Hepatocyte (in vitro differentiated cells): ENCODE results near the gene ZNF317. TPM values are rescaled to one million over a fixed set of nuclear protein-coding genes. Genes with fewer than 3 reads are reported as not detected.

Experiments used
- DNase-seq: peaks from one replicate; pipeline ENCODE4 v3.0.0-alpha.2; 2016; ENCODE audit warnings: low spot score
- H2AFZ ChIP-seq: fragments of 200-600 bp; sonication (generic); 2 replicates; pipeline ENCODE4 v1.6.0; 2016; ENCODE audit warnings: antibody characterized with exemption, mild to moderate bottlenecking
- H3K27ac ChIP-seq: fragments of 200-600 bp; sonication (generic); 2 replicates; pipeline ENCODE4 v1.5.1; 2016; ENCODE audit warnings: mild to moderate bottlenecking
- H3K27me3 ChIP-seq: fragments of 200-600 bp; sonication (generic); 2 replicates; pipeline ENCODE4 v1.6.1; 2016
- H3K36me3 ChIP-seq: fragments of 200-600 bp; sonication (generic); replicated peaks from 2 replicates; pipeline ENCODE4 v1.5.1; 2016; ENCODE audit warnings: low read depth; ENCODE audit not compliant: insufficient read depth
- H3K4me1 ChIP-seq: fragments of 200-600 bp; sonication (generic); 2 replicates; pipeline ENCODE4 v1.5.1; 2016; ENCODE audit warnings: mild to moderate bottlenecking, moderate library complexity; ENCODE audit not compliant: insufficient read depth
- H3K4me2 ChIP-seq: fragments of 200-600 bp; sonication (generic); 2 replicates; pipeline ENCODE4 v1.6.0; 2016
- H3K4me3 ChIP-seq: fragments of 200-600 bp; sonication (generic); 2 replicates; pipeline ENCODE4 v1.5.1; 2016; ENCODE audit warnings: mild to moderate bottlenecking
- H3K79me2 ChIP-seq: fragments of 200-600 bp; sonication (generic); 2 replicates; pipeline ENCODE4 v1.6.0; 2017; ENCODE audit warnings: mild to moderate bottlenecking
- H3K9me2 ChIP-seq: fragments of 200-600 bp; sonication (generic); replicated peaks from 2 replicates; pipeline ENCODE4 v1.6.0; 2017; ENCODE audit warnings: mild to moderate bottlenecking; ENCODE audit not compliant: insufficient read depth
- H3K9me3 ChIP-seq: fragments of 200-600 bp; sonication (generic); 2 replicates; pipeline ENCODE4 v1.5.1; 2016; ENCODE audit warnings: low read depth, mild to moderate bottlenecking
- H4K20me1 ChIP-seq: fragments of 200-600 bp; sonication (generic); 2 replicates; pipeline ENCODE4 v1.6.0; 2016; ENCODE audit warnings: mild to moderate bottlenecking; ENCODE audit not compliant: insufficient read depth, poor library complexity, severe bottlenecking
- CTCF ChIP-seq: fragments of 200-600 bp; sonication (generic); IDR thresholded peaks from 2 replicates; pipeline ENCODE4 v1.5.1; 2016; ENCODE audit warnings: antibody characterized with exemption, mild to moderate bottlenecking; ENCODE audit not compliant: poor library complexity
- EZH2 ChIP-seq: fragments of 200-600 bp; sonication (generic); IDR thresholded peaks from 2 replicates; pipeline ENCODE4 v1.6.1; 2016; ENCODE audit warnings: antibody characterized with exemption, mild to moderate bottlenecking, borderline replicate concordance
- EZH2phosphoT487 ChIP-seq: fragments of 200-600 bp; sonication (generic); IDR thresholded peaks from one replicate; pipeline ENCODE4 v1.6.1; 2018; ENCODE audit warnings: antibody characterized with exemption, mild to moderate bottlenecking, low read depth, moderate library complexity; ENCODE audit not compliant: unreplicated experiment, severe bottlenecking
- WGBS: methylation state at CpG from one replicate; pipeline ENCODE4 v1.1.6; 2016; ENCODE audit warnings: low lambda C conversion rate; ENCODE audit errors: missing lambda C conversion rate; 5-methylcytosine and 5-hydroxymethylcytosine counted together
- polyA plus RNA-seq: library from polyadenylated mRNA; unstranded; fragments of >200 nt; fragmentation: Nextera tagmentation; extraction: Ambion mirVana; gene quantifications from 2 replicates; pipeline ENCODE4 v1.2.1, GENCODE V29; 2016
- total RNA-seq: library from RNA; depleted of rRNA; stranded (reverse); fragments of >200 nt; gene quantifications from 2 replicates; pipeline ENCODE4 v1.2.3, GENCODE V29; 2014

ZNF317 gene
- total and polyA plus RNA-seq, 2 experiments from 2014 or later, result 14.6 to 27.5 TPM

GRCh38 chr19:9149997-9150396, 9.8 kb downstream of the ZNF317 start:
- DNase-seq, result no peak
- peaks cover 99% of the 10 kb centered on the region for H3K79me2 ChIP-seq
- H3K27me3 ChIP-seq, result no peaks in the 10 kb centered on the region
- WGBS, result 97% methylated on average over 4 of the region's 4 CpGs
- H3K36me3 ChIP-seq, result no peaks in the 10 kb centered on the region
- H2AFZ ChIP-seq, result no peak overlapping the region
- H3K9me3 ChIP-seq, result peaks cover 31% of the 10 kb centered on the region
- H3K9me2 ChIP-seq, result no peaks in the 10 kb centered on the region
- no peak overlapping the region for H3K4me3 ChIP-seq
- H3K4me1 ChIP-seq, result no peaks in the 10 kb centered on the region
- no peak overlapping the region for H3K27ac ChIP-seq
- no peak for TF ChIP-seq EZH2phosphoT487
- no peak for TF ChIP-seq EZH2
- TF ChIP-seq CTCF, result no peak
- H4K20me1 ChIP-seq, result no peaks in the 10 kb centered on the region
- no peak overlapping the region for H3K4me2 ChIP-seq

- TF ChIP-seq CTCF, result no peak
- TF ChIP-seq EZH2phosphoT487, result no peak
- no peak for TF ChIP-seq EZH2
- no peaks in the 10 kb centered on the region for H3K9me2 ChIP-seq
- no peaks in the 10 kb centered on the region for H4K20me1 ChIP-seq
- no peak overlapping the region for H3K4me2 ChIP-seq
- no peak overlapping the region for H3K4me3 ChIP-seq
- H3K79me2 ChIP-seq, result peaks cover 99% of the 10 kb centered on the region
- no peak for DNase-seq
- H3K9me3 ChIP-seq, result peaks cover 24% of the 10 kb centered on the region
- no peaks in the 10 kb centered on the region for H3K27me3 ChIP-seq
- 99% methylated on average over 5 of the region's 5 CpGs for WGBS
- H3K4me1 ChIP-seq, result no peaks in the 10 kb centered on the region
- no peak overlapping the region for H3K27ac ChIP-seq
- H2AFZ ChIP-seq, result no peak overlapping the region
- no peaks in the 10 kb centered on the region for H3K36me3 ChIP-seq
Observed at GRCh38 chr19:9150650-9151049, 10.5 kb downstream of the ZNF317 start.

DNA sequence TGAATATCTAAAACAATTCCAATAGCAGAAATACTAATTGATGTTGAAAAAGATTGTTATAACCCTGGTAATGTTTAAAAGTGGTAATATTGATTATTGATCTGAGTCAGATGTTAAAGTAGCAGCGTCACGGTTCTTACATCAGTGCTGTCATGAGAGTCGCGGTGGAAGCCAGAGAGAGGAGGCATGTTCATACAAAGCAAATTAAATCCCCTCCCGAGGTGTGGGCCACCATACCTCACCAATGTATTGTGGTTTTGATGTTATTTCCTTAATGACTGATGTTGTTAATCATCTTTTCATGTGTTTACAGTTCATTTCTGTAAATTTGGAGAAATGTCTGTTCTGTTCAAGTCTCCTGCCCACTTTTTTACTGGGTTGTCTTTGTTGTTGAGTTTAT, 11.2 kb downstream of the ZNF317 start:
- Histone ChIP-seq H3K27ac (no peak overlapping the region), H3K4me3 (no peak overlapping the region), H3K27me3 (no peaks in the 10 kb centered on the region), H3K9me3 (peaks cover 22% of the 10 kb centered on the region), H4K20me1 (no peaks in the 10 kb centered on the region), H3K4me2 (no peak overlapping the region), H3K36me3 (no peaks in the 10 kb centered on the region), H3K79me2 (peaks cover 98% of the 10 kb centered on the region), H3K9me2 (no peaks in the 10 kb centered on the region), H2AFZ (no peak overlapping the region), H3K4me1 (no peaks in the 10 kb centered on the region)
- WGBS, result 97% methylated on average over 5 of the region's 5 CpGs
- TF ChIP-seq EZH2 (no peak), EZH2phosphoT487 (no peak)
- DNase-seq, result no peak

- no peak overlapping the region for H3K27ac ChIP-seq
- H3K4me3 ChIP-seq, result no peak overlapping the region
- DNase-seq, result no peak
- peaks cover 60% of the 10 kb centered on the region for H3K79me2 ChIP-seq
- WGBS, result 98% methylated on average over 4 of the region's 4 CpGs
- H3K36me3 ChIP-seq, result peaks cover 12% of the 10 kb centered on the region
- no peak overlapping the region for H3K4me2 ChIP-seq
- peaks cover 28% of the 10 kb centered on the region for H3K9me3 ChIP-seq
- no peak overlapping the region for H2AFZ ChIP-seq
- no peaks in the 10 kb centered on the region for H4K20me1 ChIP-seq
- no peaks in the 10 kb centered on the region for H3K4me1 ChIP-seq
- no peaks in the 10 kb centered on the region for H3K9me2 ChIP-seq
- H3K27me3 ChIP-seq, result no peaks in the 10 kb centered on the region
- no peak for TF ChIP-seq EZH2
- no peak for TF ChIP-seq CTCF
- TF ChIP-seq EZH2phosphoT487, result no peak
Observed at GRCh38 chr19:9155591-9155990, 15.4 kb downstream of the ZNF317 start.
